GM21576 (cell line): Measurements from ENCODE around the gene FHDC1.

Source experiments
- ATAC-seq: cut with Tn5 transposase; IDR thresholded peaks from one replicate; pipeline ENCODE4 v1.9.1; 2021; ENCODE audit warnings: mild to moderate bottlenecking, moderate library complexity; ENCODE audit not compliant: unreplicated experiment

FHDC1 gene

DNA sequence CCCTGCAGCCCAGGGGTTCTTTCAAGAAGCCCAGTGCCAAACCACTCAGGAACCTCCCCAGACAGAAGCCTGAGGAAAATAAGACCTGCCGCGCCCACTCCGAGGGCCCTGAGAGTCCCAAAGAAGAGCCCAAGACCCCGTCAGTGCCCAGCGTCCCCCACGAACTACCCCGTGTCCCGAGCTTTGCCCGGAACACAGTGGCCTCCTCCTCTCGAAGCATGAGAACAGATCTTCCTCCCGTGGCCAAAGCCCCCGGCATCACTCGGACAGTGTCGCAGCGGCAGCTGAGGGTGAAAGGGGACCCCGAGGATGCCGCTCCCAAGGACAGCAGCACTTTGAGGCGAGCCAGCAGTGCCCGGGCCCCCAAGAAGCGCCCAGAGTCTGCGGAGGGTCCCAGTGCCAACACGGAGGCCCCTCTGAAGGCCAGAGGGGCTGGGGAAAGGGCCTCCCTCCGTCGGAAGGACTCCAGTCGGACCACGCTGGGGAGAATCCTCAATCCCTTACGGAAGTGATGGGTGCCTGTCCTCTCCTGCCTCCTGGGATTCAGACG lies 40.2 kb downstream of the FHDC1 start:
- ATAC-seq: no peak

GRCh38 chr4:152979731-152980330 lies 43.7 kb downstream of the FHDC1 start:
- no peak for ATAC-seq

GRCh38 chr4:152981278-152981677 lies 45.2 kb downstream of the FHDC1 start:
- no peak for ATAC-seq

GRCh38 chr4:152981842-152982241 lies 45.7 kb downstream of the FHDC1 start:
- no peak for ATAC-seq

GRCh38 chr4:152983221-152983620 lies 47.1 kb downstream of the FHDC1 start:
- ATAC-seq: no peak

GRCh38 chr4:152983774-152984411 lies 47.8 kb downstream of the FHDC1 start:
- no peak for ATAC-seq

DNA sequence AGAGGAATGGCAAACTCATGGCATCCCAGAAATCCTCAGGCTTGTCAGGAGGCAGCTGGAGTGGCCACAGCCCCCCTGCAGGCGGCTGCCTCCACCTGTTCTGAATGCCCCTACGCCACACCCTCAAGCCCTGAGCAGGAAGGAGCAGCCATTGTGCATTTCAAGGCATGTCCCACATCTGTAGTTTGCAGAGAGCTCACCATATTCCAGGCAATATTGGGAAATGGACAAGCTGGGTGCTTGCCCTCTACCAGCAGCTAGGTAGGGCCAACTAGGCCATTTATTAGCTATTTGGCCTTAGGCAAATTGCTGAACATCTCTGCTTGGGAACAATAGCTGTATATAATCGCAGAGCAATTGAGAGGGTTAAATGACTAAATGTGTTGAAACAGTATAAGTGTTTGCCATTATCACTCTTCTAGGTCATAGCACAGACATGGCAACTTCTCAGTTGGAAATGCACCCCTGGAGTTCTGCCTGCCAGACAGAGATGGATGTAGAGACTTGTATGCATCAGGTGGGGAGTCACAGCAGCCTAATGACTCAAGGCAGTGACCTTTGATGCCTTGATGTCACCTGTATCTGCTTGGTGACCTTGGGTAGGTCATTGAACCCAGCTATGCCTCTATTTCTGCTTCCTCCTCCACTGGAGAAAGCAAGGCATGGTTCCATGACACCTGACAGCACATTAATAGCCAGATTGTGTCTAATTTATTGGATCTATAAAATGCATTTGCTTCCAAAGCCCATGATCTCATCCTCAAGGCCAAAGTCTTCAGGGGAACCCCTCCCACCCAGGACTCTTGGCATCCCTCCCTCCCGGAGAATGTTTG lies 52.8 kb downstream of the FHDC1 start:
- no peak for ATAC-seq

DNA sequence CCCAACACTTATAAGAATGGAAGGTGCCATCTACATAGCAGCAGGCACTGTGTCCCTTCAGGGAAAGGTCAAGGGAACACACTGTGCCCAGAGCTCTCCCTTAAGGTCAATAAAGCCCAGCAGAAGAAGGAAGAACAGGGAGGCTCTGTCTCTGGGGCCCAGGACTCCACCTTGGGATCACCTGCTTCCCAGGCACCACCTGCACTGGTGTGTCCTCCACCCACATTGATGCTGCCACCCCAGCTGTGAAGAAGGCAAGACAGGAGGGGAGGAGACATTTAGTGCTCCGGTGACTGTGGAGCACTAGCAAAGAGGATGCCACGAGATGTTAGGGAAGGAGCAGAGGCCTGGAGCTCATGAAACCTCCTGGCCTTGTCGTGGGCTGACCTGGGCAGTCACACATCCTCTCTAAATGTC lies 53.4 kb downstream of the FHDC1 start:
- no peak for ATAC-seq

GRCh38 chr4:152990471-152991131 lies 54.5 kb downstream of the FHDC1 start:
- no peak for ATAC-seq

DNA sequence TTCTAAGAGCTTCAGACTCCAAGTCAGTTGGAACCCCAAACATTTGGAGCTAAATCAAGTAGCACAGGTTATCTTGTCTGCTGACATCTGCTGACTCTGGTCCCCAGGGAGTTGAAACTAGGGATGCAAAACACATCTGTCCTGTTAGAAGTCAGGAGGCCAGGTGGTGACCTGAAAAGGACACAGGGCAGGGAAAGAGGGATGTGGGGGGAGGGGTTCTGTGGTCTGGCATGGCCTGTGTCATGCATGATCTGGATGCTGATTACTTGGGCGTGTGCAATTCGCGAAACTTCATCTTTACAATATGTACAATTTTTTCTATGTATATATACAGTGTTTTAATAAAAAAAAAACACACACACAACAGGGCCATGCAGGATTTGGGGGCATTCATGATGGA lies 55.3 kb downstream of the FHDC1 start:
- no peak for ATAC-seq

GRCh38 chr4:152992027-152992426 lies 55.9 kb downstream of the FHDC1 start:
- ATAC-seq: no peak

DNA sequence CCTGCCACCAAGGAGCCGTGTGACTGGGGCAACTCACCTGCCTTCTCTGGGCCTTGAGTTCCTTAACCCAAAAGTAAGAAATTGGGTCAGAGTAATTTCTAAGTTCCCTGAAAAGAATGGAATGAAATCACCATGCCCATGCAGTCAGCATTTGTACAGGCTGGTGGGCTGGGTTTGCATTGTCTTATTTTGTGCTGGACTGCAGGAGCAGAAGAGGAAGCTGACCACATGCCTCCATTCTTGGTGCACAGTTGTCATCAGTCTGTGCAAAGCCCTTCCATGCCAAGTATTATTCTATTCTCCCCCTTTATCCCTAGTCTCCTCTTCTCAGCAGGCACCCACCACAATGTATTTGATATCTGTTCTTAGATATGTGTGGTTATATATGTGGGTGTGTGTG lies 56.3 kb downstream of the FHDC1 start:
- no peak for ATAC-seq

GRCh38 chr4:152994038-152994437 lies 57.9 kb downstream of the FHDC1 start:
- no peak for ATAC-seq

DNA sequence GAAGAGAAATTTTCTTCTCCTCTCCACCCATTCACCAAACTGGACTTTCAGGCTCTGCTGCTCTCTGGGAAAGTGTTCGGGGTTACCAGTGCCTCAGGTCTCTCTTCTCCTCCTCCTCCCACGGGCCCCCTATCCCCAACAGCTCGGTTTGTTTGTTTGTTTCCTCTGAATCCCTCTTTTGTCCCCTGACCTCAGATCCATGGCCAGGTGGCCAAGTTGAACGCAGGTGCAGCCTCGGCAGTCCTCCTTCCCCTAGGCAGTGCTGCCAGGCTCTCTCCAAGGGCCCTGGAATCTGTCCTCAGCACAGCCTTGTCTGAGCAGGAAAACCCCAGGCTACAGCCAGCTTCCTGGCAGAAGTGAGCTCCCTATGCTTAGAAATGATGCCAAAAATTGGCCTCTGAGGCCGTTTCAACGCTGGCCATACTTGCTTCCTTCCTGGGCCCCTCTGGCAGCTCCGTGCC lies 60.0 kb downstream of the FHDC1 start:
- ATAC-seq: no peak

DNA sequence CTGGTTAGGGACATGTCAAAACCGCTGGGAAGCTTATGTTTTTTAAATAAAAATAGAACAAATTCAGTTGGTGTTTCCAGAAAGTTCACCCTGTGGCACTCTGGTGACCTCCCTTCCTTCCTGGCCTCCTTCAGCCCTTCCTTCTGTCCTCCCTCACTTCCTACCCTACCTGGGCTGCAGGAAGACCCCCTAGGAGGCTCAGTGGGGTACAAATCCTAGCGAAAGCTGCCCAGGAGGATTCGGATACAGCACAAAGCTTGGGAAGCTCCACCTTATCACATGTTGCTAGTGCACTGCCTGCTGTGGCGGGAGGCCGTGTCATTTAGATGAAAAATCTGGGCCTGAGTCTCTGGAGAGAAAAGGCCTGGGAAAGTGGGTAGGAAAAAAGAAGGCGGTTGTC lies 60.5 kb downstream of the FHDC1 start:
- ATAC-seq: no peak

DNA sequence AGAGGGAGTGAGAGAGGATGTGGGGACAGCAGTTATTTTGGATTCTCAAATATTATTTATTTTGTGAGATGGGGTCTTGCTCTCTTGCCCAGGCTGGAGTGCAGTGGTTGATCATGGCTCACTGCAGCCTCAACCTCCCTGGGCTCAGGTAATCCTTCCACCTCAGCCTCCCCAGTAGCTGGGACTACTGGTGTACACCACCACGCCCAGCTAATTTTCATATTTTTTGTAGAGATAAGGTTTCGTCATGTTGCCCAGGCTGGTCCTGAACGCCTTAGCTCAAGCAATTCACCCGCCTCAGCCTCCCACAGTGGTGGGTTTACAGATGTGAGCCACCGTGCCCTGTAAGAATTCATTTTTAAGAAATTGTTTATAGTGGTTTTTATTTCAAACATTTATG lies 61.2 kb downstream of the FHDC1 start:
- no peak for ATAC-seq

- ATAC-seq: no peak
These were observed 61.8 kb downstream of the FHDC1 start for GRCh38 chr4:152997771-152998487.

- no peak for ATAC-seq
These were observed 62.7 kb downstream of the FHDC1 start for GRCh38 chr4:152998861-152999260.

DNA sequence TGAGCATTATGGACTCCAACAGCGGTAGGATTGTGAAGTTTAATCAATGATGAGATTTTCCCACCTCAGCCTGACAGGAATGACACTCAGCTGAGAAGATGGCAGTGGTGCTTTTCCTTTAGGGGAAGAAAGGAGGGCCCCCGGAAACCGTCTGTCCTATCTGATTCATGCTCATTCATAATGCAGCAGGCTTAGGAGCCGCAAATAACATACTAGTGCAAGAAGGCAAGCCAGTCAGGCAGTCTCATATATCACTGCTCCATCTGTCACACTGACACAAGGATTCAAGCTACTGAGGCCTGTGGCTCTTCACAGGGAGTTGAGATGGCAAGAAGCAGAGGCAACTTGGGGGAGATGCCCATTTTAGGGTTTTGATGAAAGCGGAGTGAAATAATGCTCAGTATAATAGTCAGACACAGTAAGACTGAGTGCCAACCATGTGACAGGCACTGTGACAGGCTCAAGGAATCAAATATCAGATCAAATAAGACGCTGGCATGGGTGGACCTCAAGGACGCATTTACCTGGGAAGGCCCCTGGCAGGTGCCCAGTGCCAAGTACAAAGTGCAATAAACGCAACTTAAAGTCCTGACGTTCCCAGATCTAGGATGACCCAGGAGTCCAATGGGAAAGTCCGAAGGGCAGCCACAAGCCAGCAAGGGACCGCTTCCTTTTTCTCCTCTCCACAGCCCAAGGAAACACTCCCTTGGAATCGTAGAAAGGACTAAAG lies 63.4 kb downstream of the FHDC1 start:
- ATAC-seq: no peak

GRCh38 chr4:153000076-153000420 lies 63.9 kb downstream of the FHDC1 start:
- ATAC-seq: no peak
